Upper lobe of right lung (tissue), 1 donor: ENCODE results near the gene UCHL5. TPM values are rescaled to one million over a fixed set of nuclear protein-coding genes. Genes with fewer than 3 reads are reported as not detected.
"Not testable (repeated sequence)": the region's sequence is repeated elsewhere in the genome, so short reads cannot be mapped to it uniquely, and the experiment has no call there.

ENCODE experiments used
- ATAC-seq: fragments of 200-7000 bp; cut with Tn5 transposase; one replicate; pipeline ENCODE4 v1.9.1; 2020; ENCODE audit warnings: mild to moderate bottlenecking, moderate library complexity
- DNase-seq: peaks from one replicate; pipeline ENCODE4 v3.0.0-alpha.2; 2020
- H3K27ac ChIP-seq: fragments of 200-600 bp; one replicate; pipeline ENCODE4 v1.8.0; 2022
- H3K27me3 ChIP-seq: fragments of 200-600 bp; one replicate; pipeline ENCODE4 v1.8.0; 2022; ENCODE audit warnings: mild to moderate bottlenecking
- H3K36me3 ChIP-seq: fragments of 200-600 bp; one replicate; pipeline ENCODE4 v1.8.0; 2022
- H3K4me1 ChIP-seq: fragments of 200-600 bp; one replicate; pipeline ENCODE4 v1.8.0; 2022
- H3K4me3 ChIP-seq: fragments of 200-600 bp; one replicate; pipeline ENCODE4 v1.8.0; 2022; ENCODE audit warnings: mild to moderate bottlenecking
- H3K9me3 ChIP-seq: fragments of 200-600 bp; one replicate; pipeline ENCODE4 v1.8.0; 2022
- intact Hi-C: fragments of 100-400 bp; cut with DNase I; formaldehyde crosslinking; loops from one replicate; pipeline ENCODE4 v1.11.0; 2022
- total RNA-seq: library from RNA; stranded (reverse); fragmentation: NEBNext Ultra II Directional; extraction: Animal tissue kit (Norgen Biotek cat#: 25700); gene quantifications from one replicate; pipeline ENCODE4 v1.2.1, GENCODE V29; 2021
- TF ChIP-seq, protein P1 (sequence below): fragments of 200-600 bp; IDR thresholded peaks from one replicate; pipeline ENCODE4 v1.8.0; 2022; ENCODE audit warnings: antibody characterized with exemption
- donor health status: DM: no; HTN: yes; CAD: no; lungs with severe emphysema.

Gene UCHL5
- total RNA-seq, 1 donor from 2014 or later: 23.8 TPM

DNA sequence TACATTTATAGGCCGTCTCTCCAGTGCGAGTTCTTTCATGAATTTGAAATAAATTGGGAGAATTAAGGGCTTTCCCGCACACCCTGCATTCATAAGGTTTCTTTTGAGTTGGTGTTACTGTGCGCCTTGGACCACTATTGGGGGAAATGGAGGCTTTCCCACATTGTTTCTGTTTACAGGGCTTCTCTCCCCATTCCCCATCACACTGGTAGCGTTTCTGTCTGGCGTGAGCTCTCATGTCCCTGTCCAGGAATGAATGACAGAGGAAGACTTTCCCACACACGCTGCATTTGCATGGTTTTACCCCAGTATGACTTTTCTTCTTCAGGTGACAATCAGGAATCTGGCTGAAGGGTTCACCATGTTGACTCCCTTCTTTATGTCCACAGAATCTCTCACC lies 65.0 kb downstream of the UCHL5 start:
- Histone ChIP-seq H3K36me3 (no peaks in the 10 kb centered on the region), H3K4me3 (no peak overlapping the region), H3K4me1 (no peaks in the 10 kb centered on the region), H3K27ac (no peak overlapping the region), H3K9me3 (no peaks in the 10 kb centered on the region), H3K27me3 (no peaks in the 10 kb centered on the region)
- DNase-seq (no peak), ATAC-seq (no peak)
- TF ChIP-seq, protein P1, sequence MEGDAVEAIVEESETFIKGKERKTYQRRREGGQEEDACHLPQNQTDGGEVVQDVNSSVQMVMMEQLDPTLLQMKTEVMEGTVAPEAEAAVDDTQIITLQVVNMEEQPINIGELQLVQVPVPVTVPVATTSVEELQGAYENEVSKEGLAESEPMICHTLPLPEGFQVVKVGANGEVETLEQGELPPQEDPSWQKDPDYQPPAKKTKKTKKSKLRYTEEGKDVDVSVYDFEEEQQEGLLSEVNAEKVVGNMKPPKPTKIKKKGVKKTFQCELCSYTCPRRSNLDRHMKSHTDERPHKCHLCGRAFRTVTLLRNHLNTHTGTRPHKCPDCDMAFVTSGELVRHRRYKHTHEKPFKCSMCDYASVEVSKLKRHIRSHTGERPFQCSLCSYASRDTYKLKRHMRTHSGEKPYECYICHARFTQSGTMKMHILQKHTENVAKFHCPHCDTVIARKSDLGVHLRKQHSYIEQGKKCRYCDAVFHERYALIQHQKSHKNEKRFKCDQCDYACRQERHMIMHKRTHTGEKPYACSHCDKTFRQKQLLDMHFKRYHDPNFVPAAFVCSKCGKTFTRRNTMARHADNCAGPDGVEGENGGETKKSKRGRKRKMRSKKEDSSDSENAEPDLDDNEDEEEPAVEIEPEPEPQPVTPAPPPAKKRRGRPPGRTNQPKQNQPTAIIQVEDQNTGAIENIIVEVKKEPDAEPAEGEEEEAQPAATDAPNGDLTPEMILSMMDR: no peak
- intact Hi-C loops: no loop called here

DNA sequence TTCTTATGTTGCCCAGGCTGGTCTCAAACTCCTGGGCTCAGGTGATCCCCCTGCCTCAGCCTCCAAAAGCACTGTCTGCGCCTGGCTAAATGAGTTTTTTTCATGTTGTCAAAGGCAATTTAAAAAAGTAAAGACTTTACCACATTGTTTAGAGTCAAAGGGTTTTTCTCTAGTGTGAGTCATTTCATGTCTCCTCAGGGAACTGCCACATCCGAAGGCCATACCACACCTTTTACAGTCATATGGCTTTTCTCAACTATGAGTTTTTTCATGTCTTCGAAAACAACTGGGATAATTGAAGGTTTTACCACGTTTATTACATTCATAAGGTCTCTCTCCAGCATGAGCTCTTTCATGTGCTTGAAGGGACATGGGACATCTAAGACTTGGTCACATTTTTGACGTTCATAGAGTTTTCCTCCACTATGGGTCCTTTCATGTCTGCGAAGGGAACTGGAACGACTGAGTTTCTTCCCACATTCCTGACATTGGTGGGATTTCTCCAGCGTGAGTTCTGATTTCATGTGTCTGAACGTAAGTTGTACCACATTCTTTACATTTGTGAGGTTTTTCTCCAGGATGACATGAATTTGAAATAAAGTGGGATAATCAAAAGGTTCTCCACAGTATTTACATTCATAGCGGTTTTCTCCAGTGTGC lies 65.6 kb downstream of the UCHL5 start:
- ATAC-seq: no peak
- intact Hi-C loops: no loop called here
- no peak for DNase-seq
- TF ChIP-seq, protein P1: no peak
- no peaks in the 10 kb centered on the region for H3K36me3 ChIP-seq
- no peak overlapping the region for H3K4me3 ChIP-seq
- no peak overlapping the region for H3K27ac ChIP-seq
- H3K4me1 ChIP-seq: no peaks in the 10 kb centered on the region
- no peaks in the 10 kb centered on the region for H3K27me3 ChIP-seq
- H3K9me3 ChIP-seq: no peaks in the 10 kb centered on the region

DNA sequence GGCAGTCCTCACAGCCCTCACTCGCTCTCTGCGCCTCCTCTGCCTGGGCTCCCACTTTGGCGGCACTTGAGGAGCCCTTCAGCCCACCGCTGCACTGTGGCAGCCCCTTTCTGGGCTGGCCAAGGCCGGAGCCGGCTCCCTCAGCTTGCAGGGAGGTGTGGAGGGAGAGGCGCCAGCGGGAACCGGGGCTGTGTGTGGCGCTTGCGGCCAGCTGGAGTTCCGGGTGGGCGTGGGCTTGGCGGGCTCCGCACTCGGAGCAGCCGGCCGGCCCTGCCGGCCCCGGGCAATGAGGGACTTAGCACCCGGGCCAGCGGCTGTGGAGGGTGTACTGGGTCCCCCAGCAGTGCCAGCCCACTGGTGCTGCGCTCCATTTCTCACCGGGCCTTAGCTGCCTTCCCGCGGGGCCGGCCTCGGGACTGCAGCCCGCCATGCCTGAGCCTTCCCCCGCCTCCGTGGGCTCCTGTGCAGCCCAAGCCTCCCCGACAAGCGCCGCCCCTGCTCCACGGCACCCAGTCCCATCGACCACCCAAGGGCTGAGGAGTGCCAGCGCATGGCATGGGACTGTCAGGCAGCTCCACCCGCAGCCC lies 72.3 kb downstream of the UCHL5 start:
- H3K27ac ChIP-seq, H3K4me1 ChIP-seq, DNase-seq, H3K36me3 ChIP-seq, H3K27me3 ChIP-seq, ATAC-seq, intact Hi-C loops, H3K9me3 ChIP-seq, H3K4me3 ChIP-seq: not testable (repeated sequence)

DNA sequence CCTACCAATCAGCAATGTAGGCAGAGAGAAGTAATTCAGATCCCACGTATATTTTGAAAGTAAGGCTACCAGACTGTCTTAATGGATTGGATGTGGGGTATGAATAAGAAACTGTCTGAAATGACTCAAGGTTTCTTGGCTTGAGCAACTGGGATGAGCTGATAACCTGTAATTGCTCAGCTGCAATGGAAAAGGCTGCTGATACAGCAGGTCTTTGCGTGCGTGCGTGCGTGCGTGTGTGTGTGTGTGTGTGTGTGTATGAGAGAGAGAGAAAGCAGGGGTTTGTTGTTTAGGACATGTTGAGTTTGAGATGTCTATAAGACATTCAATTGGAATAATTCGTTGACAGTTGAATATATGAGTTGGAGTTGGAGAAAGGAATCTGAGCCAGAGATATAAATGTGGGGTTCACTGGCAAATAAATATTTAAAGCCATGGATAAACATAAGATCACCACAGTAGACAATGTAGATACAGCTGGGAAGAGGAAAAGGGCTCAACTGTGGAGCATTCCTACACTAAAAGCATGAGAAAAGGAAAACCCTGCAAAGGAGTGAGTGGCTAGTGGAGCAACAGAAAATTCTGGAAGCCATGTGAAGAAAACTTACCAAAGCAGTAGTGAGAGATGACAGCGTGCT lies 72.9 kb downstream of the UCHL5 start:
- Histone ChIP-seq H3K27ac (no peak overlapping the region), H3K27me3 (no peaks in the 10 kb centered on the region), H3K9me3 (no peaks in the 10 kb centered on the region), H3K4me1 (no peaks in the 10 kb centered on the region), H3K36me3 (no peaks in the 10 kb centered on the region), H3K4me3 (no peak overlapping the region)
- ATAC-seq: no peak
- no peak for DNase-seq
- TF ChIP-seq, protein P1: no peak
- intact Hi-C loops: no loop called here

DNA sequence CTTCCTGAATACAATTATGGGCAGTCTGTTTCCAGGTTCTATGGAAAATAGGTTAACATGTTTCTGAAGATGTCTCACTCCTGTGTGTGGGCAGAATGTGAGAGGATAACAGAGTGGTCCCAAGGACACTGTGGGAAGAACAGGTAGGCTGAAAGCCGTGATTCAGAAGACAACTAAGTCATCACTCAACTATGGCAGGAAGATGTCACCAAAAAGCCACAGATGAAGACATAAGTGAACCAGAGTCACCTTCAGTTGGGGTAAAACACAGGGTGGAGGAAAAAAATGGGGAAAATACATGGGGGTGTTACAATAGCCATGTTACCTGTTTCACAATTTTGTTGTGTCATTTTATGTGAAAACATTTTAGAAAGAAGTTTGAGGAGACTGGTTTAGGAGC lies 75.1 kb downstream of the UCHL5 start:
- intact Hi-C loops: no loop called here
- Histone ChIP-seq H3K27ac (no peak overlapping the region), H3K4me3 (no peak overlapping the region), H3K27me3 (no peaks in the 10 kb centered on the region), H3K36me3 (no peaks in the 10 kb centered on the region), H3K9me3 (no peaks in the 10 kb centered on the region), H3K4me1 (no peaks in the 10 kb centered on the region)
- DNase-seq (no peak), ATAC-seq (no peak)
- TF ChIP-seq, protein P1: no peak

DNA sequence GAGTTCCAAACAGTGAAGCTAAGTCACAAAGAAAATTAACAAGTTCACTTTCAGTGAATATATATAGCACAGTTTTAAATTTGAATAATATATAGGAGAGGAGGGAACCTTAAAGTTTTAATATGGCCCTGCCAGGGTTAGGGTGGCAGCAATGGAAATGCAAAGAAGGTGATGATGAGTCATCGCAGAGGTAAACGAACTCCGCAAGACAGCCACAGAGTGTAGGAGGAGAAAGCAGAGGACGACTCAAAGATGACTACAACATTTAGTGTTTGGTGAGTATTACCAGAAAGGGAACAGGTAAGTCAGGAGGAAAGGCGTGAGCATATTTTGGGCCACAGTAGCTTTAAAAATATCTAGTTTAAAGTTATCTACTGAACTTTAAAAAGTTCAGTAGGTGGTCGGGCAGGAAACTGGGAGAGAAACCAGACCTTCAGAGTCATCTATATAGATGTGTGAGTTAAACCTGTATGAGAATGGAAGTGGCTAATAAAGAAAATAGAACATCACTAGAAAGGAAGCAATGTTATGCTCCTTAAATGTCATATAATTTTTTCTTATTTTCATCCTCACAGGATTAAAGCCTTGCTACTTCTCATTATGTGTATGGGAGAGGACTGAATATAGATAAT lies 75.7 kb downstream of the UCHL5 start:
- Histone ChIP-seq H3K4me1 (no peaks in the 10 kb centered on the region), H3K36me3 (no peaks in the 10 kb centered on the region), H3K9me3 (no peaks in the 10 kb centered on the region), H3K27ac (no peak overlapping the region), H3K27me3 (no peaks in the 10 kb centered on the region), H3K4me3 (no peak overlapping the region)
- TF ChIP-seq, protein P1: no peak
- ATAC-seq (no peak), DNase-seq (no peak)
- intact Hi-C loops: no loop called here
